GM12878 (cell line): Measurements from ENCODE around the gene MICA.
"Not testable (repeated sequence)": the region's sequence is repeated elsewhere in the genome, so short reads cannot be mapped to it uniquely, and the experiment has no call there.

Experiments used
- CREM ChIP-seq: IDR thresholded peaks from 2 replicates; pipeline ENCODE4 v1.6.1; 2014; ENCODE audit warnings: antibody characterized with exemption, low read depth
- KDM1A ChIP-seq: fragments of 200-600 bp; sonication (generic); IDR thresholded peaks from 2 replicates; pipeline ENCODE4 v1.6.1; 2016; ENCODE audit warnings: borderline replicate concordance
- POLR2AphosphoS5 ChIP-seq: IDR thresholded peaks from 2 replicates; pipeline ENCODE4 v1.6.1; 2011; ENCODE audit warnings: mild to moderate bottlenecking, low read length, inconsistent platforms
- SRF ChIP-seq, 2 experiments: IDR thresholded peaks; 2 replicates each; pipeline ENCODE4 v1.6.1; 2011; ENCODE audit warnings: low read depth in 2 of 2, low read length in 2 of 2, mild to moderate bottlenecking in 1 of 2, moderate library complexity in 1 of 2

GRCh38 chr6:31459864-31460263 lies 56.5 kb downstream of the MICA start:
- TF ChIP-seq POLR2AphosphoS5; KDM1A; SRF (IDR thresholded peaks at IDR 0.05; ENCODE audit: low read depth in 2 of 2, low read length in 2 of 2); CREM: not testable (repeated sequence)
